GM21390 (cell line): ENCODE results near the gene ATR.

Experiments
- ATAC-seq: cut with Tn5 transposase; IDR thresholded peaks from one replicate; pipeline ENCODE4 v1.9.1; 2021; ENCODE audit not compliant: unreplicated experiment

Gene ATR

GRCh38 chr3:142530296-142530695, 48.2 kb downstream of the ATR start:
- ATAC-seq: no peak

- ATAC-seq: no peak
These were observed 54.5 kb downstream of the ATR start for GRCh38 chr3:142523921-142524566.

DNA sequence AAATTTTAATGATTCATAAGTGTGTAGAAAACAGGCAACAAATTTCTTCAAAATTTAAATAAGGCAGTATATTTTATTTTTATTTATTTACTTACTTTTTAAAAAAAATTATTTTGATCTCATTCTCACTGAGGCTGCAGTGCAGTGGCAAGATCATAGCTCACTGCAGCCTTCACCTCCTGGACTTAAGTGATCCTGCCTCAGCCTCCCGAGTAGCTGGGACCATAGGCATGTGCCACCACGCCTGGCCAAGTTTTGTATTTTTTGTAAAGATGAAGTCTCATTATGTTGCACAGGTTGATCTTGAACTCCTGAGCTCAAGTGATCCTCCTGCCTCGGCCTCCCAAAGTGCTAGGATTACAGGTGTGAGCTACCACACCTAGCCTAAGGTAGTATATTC, 69.5 kb downstream of the ATR start:
- no peak for ATAC-seq

- no peak for ATAC-seq
These were observed 71.3 kb downstream of the ATR start for GRCh38 chr3:142507241-142507640.

GRCh38 chr3:142502187-142502985, 76.1 kb downstream of the ATR start:
- no peak for ATAC-seq

GRCh38 chr3:142501004-142501926, 77.3 kb downstream of the ATR start:
- ATAC-seq: no peak

GRCh38 chr3:142500211-142500610, 78.3 kb downstream of the ATR start:
- no peak for ATAC-seq

DNA sequence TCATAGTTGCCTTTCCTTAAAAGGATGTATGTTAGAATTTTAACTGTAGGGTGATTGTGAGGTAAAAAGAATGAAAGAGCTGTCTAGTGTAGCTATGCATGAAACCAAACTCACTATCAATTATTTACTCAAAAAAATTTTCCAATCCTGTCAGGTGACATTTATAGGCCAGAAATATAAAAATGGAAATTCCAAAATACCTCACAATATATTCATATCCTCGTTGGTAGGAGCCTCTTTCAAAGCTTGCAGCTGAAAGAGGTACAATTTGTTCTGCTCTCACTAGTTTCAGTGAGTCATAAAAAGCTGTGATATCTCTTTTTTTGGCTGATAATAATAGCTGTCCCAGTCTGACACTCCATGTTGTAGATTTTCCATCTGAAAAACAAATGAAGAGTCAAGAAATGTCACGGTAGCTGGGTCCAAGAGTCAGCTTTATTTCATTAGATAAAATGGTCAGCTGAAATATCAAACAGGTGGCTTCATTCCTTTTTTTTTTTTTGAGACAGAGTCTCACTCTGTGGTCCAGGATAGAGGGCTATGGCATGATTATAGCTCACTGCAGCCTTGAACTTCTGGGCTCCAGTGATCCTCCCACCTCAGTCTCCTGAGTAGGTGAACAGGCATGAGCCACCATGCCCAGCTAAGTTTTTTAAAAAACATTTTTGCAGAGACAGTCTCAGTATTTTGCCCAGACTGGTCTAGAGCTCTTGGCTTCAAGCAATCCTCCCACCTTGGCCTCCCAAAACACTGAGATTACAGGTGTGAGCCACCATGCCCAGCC, 79.9 kb downstream of the ATR start:
- ATAC-seq: no peak

- ATAC-seq: no peak
These were observed 80.8 kb downstream of the ATR start for GRCh38 chr3:142497729-142498128.

DNA sequence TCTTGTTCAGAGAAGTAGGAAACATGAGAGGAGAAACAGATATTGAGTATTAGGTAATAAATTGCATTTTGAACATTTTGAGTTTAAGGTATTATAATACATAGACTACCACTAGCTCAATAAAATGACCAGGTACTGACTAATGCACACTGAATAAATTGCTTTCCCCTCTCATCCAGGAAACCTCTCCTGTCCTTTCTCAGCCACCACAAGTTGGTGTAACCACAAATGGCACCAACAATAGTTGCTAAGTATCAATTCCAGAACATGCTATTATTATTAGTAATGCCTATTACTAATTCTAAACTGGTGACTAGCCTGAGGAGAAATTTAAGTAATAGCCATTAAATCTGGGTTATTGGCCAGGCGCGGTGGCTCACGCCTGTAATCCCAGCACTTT, 83.4 kb downstream of the ATR start:
- no peak for ATAC-seq

GRCh38 chr3:142492184-142492583, 86.3 kb downstream of the ATR start:
- ATAC-seq: no peak

GRCh38 chr3:142489572-142490323, 88.8 kb downstream of the ATR start:
- ATAC-seq: no peak

DNA sequence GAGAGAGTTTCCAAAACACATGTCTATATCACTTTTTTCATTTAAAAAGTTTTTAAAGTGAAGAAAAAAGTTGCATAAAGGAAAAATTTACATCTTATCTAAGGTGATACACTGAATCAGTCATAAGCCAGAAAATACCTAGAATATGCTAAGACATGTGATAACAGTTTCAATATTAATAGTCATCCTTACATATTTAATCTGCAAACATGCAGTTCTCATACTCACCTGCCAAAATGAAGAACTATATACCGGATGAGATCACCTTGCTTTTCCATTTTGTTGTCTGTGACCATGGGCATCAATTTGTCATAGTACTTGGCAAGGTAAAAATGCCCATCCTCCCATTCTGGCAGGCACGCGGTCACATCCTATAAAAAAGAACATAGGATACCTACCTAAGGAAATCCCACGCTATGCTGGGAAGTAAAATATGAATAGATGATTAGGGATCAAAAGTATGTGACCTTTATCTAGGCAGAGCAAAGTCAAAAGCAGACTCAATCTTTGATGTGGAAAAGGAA, 93.6 kb downstream of the ATR start:
- no peak for ATAC-seq

GRCh38 chr3:142481196-142481595, 97.3 kb downstream of the ATR start:
- ATAC-seq: no peak

DNA sequence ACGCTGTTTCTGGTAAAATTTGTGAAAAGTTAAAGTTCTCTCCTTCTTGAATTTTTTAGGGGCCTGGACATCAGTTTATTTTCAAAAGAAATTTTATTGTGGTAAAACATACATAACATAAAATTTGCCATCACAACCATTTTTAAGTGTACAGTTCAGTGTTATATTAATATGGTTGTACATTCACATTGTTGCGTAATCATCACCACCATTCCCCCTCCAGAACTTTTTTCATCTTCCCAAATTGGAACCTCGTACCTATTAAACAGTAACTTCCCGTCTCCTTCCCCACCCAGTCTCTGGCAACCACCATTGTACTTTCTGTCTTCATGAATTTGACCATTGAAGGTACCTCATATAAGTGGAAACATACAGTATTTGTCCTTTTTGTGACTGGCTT, 107.7 kb downstream of the ATR start:
- no peak for ATAC-seq

- no peak for ATAC-seq
These were observed 110.1 kb downstream of the ATR start for GRCh38 chr3:142468456-142468855.

DNA sequence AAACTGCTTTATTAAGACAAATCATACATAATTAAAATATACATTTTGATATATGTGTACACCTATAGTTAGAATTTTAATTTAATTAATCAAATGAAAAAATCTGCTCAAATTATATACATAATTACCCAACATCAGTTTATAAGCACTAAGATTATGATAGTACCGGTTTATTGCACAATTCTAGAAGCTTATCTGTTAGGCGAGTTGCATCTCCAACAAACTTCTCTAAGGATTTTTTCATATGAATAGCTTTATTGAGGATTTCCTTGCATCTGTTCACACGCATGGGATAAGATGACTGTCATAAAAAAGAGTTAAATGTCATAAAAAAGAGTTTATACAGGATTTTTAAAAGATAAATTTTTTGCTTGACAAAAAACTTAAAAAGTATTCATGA, 110.8 kb downstream of the ATR start:
- no peak for ATAC-seq

GRCh38 chr3:142460689-142461088, 117.8 kb downstream of the ATR start:
- ATAC-seq: no peak

DNA sequence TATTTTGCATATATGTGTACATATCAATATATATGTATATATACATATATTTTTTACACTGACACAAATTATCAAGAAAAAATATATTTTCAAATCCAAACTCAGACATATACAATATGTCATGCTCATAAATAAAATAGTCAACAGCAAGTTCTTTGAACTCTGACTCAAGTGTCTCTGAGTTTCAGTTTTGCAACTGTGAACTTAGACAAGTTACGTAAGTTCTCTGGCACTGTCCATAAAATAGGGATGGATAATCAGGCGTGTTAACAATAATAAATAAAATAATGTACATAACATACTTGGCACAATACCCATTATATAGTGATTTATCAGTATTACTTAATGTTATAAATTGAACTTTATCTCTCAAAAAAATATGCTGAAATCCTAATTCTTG, 118.6 kb downstream of the ATR start:
- ATAC-seq: no peak

DNA sequence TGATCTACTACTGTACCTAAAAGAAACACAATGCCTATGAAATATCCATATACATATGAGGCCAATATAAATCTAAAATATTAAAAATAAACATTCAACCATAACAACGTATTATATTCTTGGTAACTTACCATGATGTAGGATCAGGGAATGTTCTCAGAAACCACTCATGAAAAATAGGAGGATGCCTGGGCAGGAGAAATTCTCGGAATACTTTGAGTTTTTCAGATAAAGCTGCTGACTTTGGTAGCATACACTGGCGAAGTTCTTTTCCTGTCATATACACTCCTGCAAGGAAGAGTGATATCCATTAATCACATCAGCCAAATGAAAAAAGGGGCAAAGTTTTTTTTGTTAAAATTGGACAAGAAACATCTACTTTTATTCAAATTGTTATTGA, 119.4 kb downstream of the ATR start:
- no peak for ATAC-seq
